Islet of Langerhans (tissue), 1 donor: ENCODE measurements around the gene TMEM151B.

Experiments used
- FAIRE-seq: peaks from one replicate; lab custom pipeline; 2011; peaks lifted over from hg19 to GRCh38; lab: Jason Lieb, UNC

The TMEM151B gene

GRCh38 chr6:44264154-44265006 lies 5.9 kb upstream of the TMEM151B start:
- no peak for FAIRE-seq

GRCh38 chr6:44265007-44265721 lies 5.1 kb upstream of the TMEM151B start, which contains the start of gene NFKBIE:
Gene NFKBIE (minus strand): TSS chr6:44265551. CDS start chr6:44265346, 205 bp downstream.
- no peak for FAIRE-seq

DNA sequence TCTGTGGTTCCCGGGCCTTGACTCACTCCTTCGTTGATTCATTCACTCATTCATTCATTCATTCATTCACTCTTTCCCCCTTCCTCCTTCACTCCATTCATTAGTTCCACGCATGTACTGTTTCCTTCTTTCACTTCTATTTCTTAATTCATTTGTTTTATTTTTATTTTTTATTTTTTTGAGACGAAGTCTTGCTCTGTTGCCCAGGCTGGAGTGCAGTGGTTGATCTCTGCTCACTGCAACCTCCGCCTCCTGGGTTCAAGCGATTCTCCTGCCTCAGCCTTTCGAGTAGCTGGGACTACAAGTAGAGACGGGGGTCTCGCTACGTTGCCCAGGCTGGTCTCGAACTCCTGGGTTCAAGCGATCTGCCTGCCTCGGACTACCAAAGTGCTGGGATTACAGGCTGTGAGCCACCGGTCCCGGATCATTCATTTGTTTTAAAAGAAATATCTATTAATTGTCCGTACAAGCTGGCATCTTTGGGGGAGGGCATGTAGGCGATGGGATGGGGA lies 4.5 kb upstream of the TMEM151B start:
- FAIRE-seq: no peak

- no peak for FAIRE-seq
Measured at GRCh38 chr6:44266347-44266746, 3.9 kb upstream of the TMEM151B start.

DNA sequence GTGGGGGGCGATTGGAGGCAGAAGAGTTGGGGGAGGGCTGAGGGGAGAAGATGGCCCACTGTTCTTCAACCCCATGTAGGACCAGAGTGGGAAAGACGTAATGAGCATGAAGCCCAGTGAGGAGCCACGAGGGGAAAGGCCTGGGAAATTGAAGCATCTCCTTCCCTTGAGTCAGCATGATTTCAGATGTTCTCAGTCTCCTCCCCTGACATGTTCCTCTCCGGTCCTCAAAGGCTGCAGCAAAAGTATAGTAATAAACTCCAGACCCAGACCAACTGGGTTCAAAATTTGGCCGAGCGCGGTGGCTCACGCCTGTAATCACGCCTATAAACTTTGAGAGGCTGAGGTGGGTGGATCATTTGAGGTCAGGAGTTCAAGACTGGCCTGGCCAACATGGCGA lies 3.0 kb upstream of the TMEM151B start:
- FAIRE-seq: no peak

GRCh38 chr6:44268095-44268628 lies 2.1 kb upstream of the TMEM151B start:
- FAIRE-seq: no peak

GRCh38 chr6:44269178-44269920 lies 901 bp upstream of the TMEM151B start:
- no peak for FAIRE-seq

- no peak for FAIRE-seq
Measured at GRCh38 chr6:44270526-44271405, 516 bp downstream of the TMEM151B start.

DNA sequence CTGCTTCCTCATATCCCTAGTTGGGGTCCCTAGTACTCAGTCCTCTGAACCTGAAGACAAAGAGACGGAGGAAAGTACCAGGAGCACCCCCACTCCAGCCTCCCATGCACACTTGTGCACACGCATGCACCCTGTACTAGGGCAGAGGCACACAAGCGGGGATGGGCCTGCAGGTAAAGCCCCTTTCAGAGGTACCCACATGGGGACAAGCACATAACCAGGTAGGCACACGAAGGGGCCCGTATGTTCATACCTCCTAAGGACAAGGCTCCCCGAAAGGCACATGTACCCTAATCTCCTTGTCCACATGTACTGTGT lies 1.1 kb downstream of the TMEM151B start:
- FAIRE-seq: no peak

- no peak for FAIRE-seq
Measured at GRCh38 chr6:44271914-44272313, 1.7 kb downstream of the TMEM151B start.

DNA sequence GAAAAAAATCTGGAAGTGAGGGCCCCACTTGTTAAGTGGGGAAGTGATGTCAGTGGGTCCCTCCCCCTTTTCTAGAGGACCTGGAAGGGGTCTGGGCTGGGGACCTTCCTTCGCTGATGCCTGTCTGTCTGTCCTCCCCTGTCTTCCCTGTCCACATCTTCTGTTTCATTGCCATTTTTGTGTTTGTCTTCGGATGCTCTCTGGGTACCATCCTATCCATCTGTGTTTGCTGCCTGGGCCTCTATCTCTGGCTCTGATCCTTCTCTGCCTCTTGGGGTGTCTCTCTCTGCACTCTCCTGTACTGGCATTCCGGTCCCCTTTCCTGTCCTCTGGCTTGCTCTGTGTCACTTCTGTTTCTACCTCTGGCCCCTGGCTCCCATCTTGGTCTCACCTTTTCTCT lies 2.3 kb downstream of the TMEM151B start:
- FAIRE-seq: no peak

GRCh38 chr6:44272999-44273566 lies 2.8 kb downstream of the TMEM151B start:
- FAIRE-seq: no peak

DNA sequence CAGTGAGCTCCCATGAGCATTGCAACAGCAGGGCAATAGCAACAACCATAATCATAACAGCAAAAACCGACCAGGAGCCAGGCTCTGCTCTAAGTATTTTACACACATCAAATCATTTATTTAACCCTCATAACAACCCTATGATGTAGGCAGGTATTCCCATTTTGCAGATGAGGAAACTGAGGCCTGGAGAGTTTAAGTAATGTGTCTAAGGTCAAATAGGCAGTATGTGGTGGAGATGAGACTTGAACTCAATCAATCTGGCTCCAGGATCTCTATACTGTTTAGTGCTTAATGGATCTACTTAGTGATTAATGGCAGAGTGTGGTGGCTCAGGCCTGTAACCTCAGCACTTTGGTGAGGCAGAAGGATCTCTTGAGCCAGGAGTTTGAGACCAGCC lies 3.4 kb downstream of the TMEM151B start:
- no peak for FAIRE-seq

DNA sequence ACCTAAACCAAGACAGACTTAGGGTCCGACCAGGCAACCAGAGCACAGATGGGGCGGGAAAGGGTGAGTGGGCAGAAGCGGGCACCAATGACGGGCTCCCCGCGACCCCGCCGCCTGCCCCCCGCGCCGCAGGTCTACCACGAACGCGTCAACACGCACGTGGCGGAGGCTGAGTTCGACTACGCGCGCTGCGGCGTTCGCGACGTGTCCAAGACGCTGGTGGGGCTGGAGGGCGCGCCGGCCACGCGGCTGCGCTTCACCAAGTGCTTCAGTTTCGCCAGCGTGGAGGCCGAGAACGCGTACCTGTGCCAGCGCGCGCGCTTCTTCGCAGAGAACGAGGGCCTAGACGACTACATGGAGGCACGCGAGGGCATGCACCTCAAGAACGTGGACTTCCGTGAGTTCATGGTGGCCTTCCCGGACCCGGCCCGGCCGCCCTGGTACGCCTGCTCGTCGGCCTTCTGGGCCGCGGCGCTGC lies 5.1 kb downstream of the TMEM151B start:
- no peak for FAIRE-seq

DNA sequence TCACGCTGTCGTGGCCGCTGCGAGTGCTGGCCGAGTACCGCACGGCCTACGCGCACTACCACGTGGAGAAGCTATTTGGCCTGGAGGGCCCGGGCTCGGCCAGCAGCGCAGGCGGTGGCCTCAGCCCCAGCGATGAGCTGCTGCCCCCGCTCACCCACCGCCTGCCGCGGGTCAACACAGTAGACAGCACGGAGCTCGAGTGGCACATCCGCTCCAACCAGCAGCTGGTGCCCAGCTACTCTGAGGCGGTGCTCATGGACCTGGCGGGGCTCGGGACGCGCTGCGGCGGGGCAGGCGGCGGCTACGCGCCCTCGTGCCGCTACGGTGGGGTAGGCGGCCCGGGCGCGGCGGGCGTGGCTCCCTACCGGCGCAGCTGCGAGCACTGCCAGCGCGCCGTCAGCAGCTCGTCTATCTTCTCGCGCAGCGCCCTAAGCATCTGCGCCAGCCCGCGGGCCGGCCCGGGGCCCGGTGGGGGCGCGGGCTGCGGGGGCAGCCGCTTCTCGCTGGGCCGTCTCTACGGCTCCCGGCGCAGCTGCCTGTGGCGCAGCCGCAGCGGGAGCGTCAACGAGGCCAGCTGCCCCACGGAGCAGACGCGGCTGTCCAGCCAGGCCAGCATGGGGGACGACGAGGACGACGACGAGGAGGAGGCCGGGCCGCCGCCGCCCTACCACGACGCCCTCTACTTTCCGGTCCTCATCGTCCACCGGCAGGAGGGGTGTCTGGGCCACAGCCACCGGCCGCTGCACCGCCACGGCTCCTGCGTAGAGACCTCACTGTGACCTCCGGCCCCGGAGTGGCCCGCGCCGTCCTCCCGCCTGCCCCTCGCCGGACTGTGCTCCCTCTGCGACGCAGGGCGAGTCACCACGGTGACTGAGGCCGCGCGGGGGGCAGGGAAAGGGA lies 5.7 kb downstream of the TMEM151B start:
- no peak for FAIRE-seq

GRCh38 chr6:44276667-44277640 lies 6.7 kb downstream of the TMEM151B start:
- no peak for FAIRE-seq

- no peak for FAIRE-seq
Measured at GRCh38 chr6:44277763-44278162, 7.5 kb downstream of the TMEM151B start.

- FAIRE-seq: no peak
Measured at GRCh38 chr6:44278315-44278714, 8.1 kb downstream of the TMEM151B start.
